ENCODE data around the gene VEZF1.

GRCh38 chr17:57984261-57984890 lies 3.7 kb downstream of the VEZF1 start:
- TF ChIP-seq CTCF (IDR thresholded peaks at IDR 0.05) (no peak), POLR2A (IDR thresholded peaks at IDR 0.05) (no peak), POLR2AphosphoS5 (IDR thresholded peaks at IDR 0.05) (no peak)

Measured in transverse colon (tissue), 4 donors.